ENCODE data around the gene LIME1.
"Not testable (repeated sequence)": the region's sequence is repeated elsewhere in the genome, so short reads cannot be mapped to it uniquely, and the experiment has no call there.

LIME1 gene

GRCh38 chr20:63775096-63775978 is 38.9 kb downstream of the LIME1 start:
- peak; percentile 25 to 31 for DNase-seq

- not testable (repeated sequence) for DNase-seq
Observed at GRCh38 chr20:63776875-63777274, 40.4 kb downstream of the LIME1 start.

- no peak for DNase-seq
Observed at GRCh38 chr20:63777614-63778013, 41.1 kb downstream of the LIME1 start.

- DNase-seq: no peak
Observed at GRCh38 chr20:63778034-63778752, 41.7 kb downstream of the LIME1 start.

- no peak for DNase-seq
Observed at GRCh38 chr20:63778857-63779256, 42.4 kb downstream of the LIME1 start.

GRCh38 chr20:63781181-63781580 is 44.7 kb downstream of the LIME1 start:
- DNase-seq: no peak

GRCh38 chr20:63782051-63782471 is 45.6 kb downstream of the LIME1 start:
- peak; percentile 17 to 32 for DNase-seq

- no peak for DNase-seq
Observed at GRCh38 chr20:63782521-63782971, 46.1 kb downstream of the LIME1 start.

GRCh38 chr20:63783970-63784369 is 47.5 kb downstream of the LIME1 start:
- no peak for DNase-seq

GRCh38 chr20:63785691-63786131 is 49.2 kb downstream of the LIME1 start:
- DNase-seq: no peak

GRCh38 chr20:63787302-63787701 is 50.8 kb downstream of the LIME1 start:
- DNase-seq: no peak

- no peak for DNase-seq
Observed at GRCh38 chr20:63787749-63788148, 51.3 kb downstream of the LIME1 start.
